ENCODE results near the gene SLC17A7. TPM values are rescaled to one million over a fixed set of nuclear protein-coding genes. Genes with fewer than 3 reads are reported as not detected.

The SLC17A7 gene
- total and polyA plus RNA-seq, 9 of the 15 experiments (the other 6 are each of a cell fraction or from before 2014, with no cell fraction given), result 1.1 to 15.7 (median 2.4) TPM

DNA sequence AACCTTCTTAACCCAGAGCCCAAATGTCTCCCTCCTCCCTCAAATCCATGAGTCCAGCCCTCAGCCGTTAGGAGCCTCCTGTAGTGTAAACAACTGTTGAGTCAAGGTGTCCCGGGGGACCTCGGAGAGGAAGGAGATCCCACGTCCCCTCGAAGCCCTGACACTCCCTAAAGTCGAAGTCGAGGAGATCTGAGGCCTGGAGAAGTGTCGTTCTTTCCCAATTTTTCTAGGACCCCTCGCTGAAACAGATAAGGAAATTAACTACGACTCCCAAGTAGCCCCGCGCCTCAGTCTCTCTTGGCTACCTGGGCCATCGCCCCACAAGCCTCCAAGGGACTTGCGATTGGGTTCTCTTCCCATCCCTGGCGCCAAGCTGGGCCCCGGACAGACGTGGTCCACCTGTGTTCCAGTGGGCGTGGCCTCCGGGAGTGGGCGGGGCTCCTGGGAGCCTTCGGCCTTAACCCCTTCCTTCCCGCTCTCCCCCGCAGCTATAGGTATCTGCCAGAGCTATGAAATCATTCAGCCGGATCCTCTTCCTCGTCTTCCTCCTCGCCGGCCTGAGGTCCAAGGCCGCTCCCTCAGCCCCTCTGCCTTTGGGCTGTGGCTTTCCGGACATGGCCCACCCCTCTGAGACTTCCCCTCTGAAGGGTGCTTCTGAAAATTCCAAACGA is 15.3 kb downstream of the SLC17A7 start (continued):
- TF ChIP-seq SMAD1 (IDR thresholded peaks at IDR 0.05; ENCODE audit: low read depth, low read length, partially characterized antibody), result no peak
- no peak for TF ChIP-seq ZNF398 (CRISPR knock-in tag; IDR thresholded peaks at IDR 0.05)
- no peak for TF ChIP-seq ZNF780A (CRISPR knock-in tag; IDR thresholded peaks at IDR 0.05)
- no peak for TF ChIP-seq USF2 (CRISPR knock-in tag; IDR thresholded peaks at IDR 0.05)
- TF ChIP-seq, protein P1, sequence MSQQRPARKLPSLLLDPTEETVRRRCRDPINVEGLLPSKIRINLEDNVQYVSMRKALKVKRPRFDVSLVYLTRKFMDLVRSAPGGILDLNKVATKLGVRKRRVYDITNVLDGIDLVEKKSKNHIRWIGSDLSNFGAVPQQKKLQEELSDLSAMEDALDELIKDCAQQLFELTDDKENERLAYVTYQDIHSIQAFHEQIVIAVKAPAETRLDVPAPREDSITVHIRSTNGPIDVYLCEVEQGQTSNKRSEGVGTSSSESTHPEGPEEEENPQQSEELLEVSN (IDR thresholded peaks at IDR 0.05; ENCODE audit: borderline replicate concordance in 1 of 2, extremely low read depth in 1 of 2, insufficient read depth in 1 of 2, insufficient read length in 1 of 2, low read depth in 1 of 2, low read length in 1 of 2, poor library complexity in 1 of 2, severe bottlenecking in 1 of 2), result peak in 1 of 2 experiments; percentile 46
- no peak for TF ChIP-seq SRSF1 (IDR thresholded peaks at IDR 0.05; ENCODE audit: low read depth, low read length)
- no peak for TF ChIP-seq RBM15 (IDR thresholded peaks at IDR 0.05; ENCODE audit: insufficient read depth, low read length)
- no peak for TF ChIP-seq FOS (IDR thresholded peaks at IDR 0.05; ENCODE audit: extremely low read depth, insufficient read length)
- no peak for TF ChIP-seq BHLHE40 (IDR thresholded peaks at IDR 0.05; ENCODE audit: low read length)
- TF ChIP-seq TCF7 (IDR thresholded peaks at IDR 0.05; ENCODE audit: borderline replicate concordance), result no peak
- TF ChIP-seq, protein P2, sequence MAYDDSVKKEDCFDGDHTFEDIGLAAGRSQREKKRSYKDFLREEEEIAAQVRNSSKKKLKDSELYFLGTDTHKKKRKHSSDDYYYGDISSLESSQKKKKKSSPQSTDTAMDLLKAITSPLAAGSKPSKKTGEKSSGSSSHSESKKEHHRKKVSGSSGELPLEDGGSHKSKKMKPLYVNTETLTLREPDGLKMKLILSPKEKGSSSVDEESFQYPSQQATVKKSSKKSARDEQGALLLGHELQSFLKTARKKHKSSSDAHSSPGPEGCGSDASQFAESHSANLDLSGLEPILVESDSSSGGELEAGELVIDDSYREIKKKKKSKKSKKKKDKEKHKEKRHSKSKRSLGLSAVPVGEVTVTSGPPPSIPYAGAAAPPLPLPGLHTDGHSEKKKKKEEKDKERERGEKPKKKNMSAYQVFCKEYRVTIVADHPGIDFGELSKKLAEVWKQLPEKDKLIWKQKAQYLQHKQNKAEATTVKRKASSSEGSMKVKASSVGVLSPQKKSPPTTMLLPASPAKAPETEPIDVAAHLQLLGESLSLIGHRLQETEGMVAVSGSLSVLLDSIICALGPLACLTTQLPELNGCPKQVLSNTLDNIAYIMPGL (CRISPR knock-in tag; IDR thresholded peaks at IDR 0.05), result no peak
- TF ChIP-seq TBP (optimal IDR thresholded peaks at IDR 0.05; ENCODE audit: low read depth, low read length), result peak; percentile 48
- no peak for TF ChIP-seq TCF3 (CRISPR knock-in tag; IDR thresholded peaks at IDR 0.05)
- no peak for TF ChIP-seq NCOA1 (IDR thresholded peaks at IDR 0.05; ENCODE audit: low read depth)
- peak; percentile 74 for TF ChIP-seq PRDM10 (IDR thresholded peaks at IDR 0.05; ENCODE audit: partially characterized antibody)
- TF ChIP-seq NR2C2 (CRISPR knock-in tag; IDR thresholded peaks at IDR 0.05), result no peak
- TF ChIP-seq NR2C2 (tag; IDR thresholded peaks at IDR 0.05), result no peak
- no peak for TF ChIP-seq KLF1 (tag; IDR thresholded peaks at IDR 0.05)
- TF ChIP-seq NR1H2 (CRISPR knock-in tag; IDR thresholded peaks at IDR 0.05), result no peak
